Osteoblast (primary cell): ENCODE results near the gene LIF. TPM values are rescaled to one million over a fixed set of nuclear protein-coding genes. Genes with fewer than 3 reads are reported as not detected.
A peak's percentile ranks its signal among the peaks of the same experiment; 100 is the strongest.

Experiments used
- DNase-seq: peaks from one replicate; pipeline ENCODE4 v3.0.0; 2011; ENCODE audit warnings: low spot score, mixed read lengths; ENCODE audit not compliant: insufficient read length; ENCODE audit errors: missing footprints
- H2AFZ ChIP-seq: 2 replicates; pipeline ENCODE4 v1.6.0; 2011; ENCODE audit warnings: mild to moderate bottlenecking, low read length
- H3K27ac ChIP-seq: 2 replicates; pipeline ENCODE4 v1.5.1; 2011; ENCODE audit warnings: mild to moderate bottlenecking, low read depth, low read length, moderate library complexity
- H3K27me3 ChIP-seq: 2 replicates; pipeline ENCODE4 v1.6.0; 2012; ENCODE audit warnings: mild to moderate bottlenecking, control low read depth, inconsistent platforms, low read length, moderate library complexity; ENCODE audit not compliant: insufficient read depth
- H3K36me3 ChIP-seq: 2 replicates; pipeline ENCODE4 v1.5.1; 2011; ENCODE audit warnings: mild to moderate bottlenecking, low read length, control low read depth, moderate library complexity; ENCODE audit not compliant: insufficient read depth
- H3K4me1 ChIP-seq: 2 replicates; pipeline ENCODE4 v1.5.1; 2011; ENCODE audit warnings: mild to moderate bottlenecking, low read length, control low read depth, moderate library complexity; ENCODE audit not compliant: insufficient read depth
- H3K4me2 ChIP-seq: 2 replicates; pipeline ENCODE4 v1.6.0; 2011; ENCODE audit warnings: mild to moderate bottlenecking, low read length; ENCODE audit not compliant: insufficient read depth
- H3K4me3 ChIP-seq: fragments of 200-600 bp; sonication (generic); 3 replicates; pipeline ENCODE4 v1.5.1; 2012; ENCODE audit warnings: mild to moderate bottlenecking, low read length, inconsistent platforms; ENCODE audit not compliant: insufficient read depth
- H3K79me2 ChIP-seq: 2 replicates; pipeline ENCODE4 v1.6.0; 2012; ENCODE audit warnings: mild to moderate bottlenecking, low read length, control low read depth, inconsistent platforms; ENCODE audit not compliant: insufficient read depth
- H3K9me3 ChIP-seq: 2 replicates; pipeline ENCODE4 v1.5.1; 2011; ENCODE audit warnings: low read depth, low read length, control low read depth
- H4K20me1 ChIP-seq: 2 replicates; pipeline ENCODE4 v1.6.0; 2012; ENCODE audit warnings: mild to moderate bottlenecking, low read length, control low read depth; ENCODE audit not compliant: insufficient read depth
- CTCF ChIP-seq: IDR thresholded peaks from 2 replicates; pipeline ENCODE4 v1.5.1; 2011; ENCODE audit warnings: mild to moderate bottlenecking, low read depth, low read length, moderate library complexity; ENCODE audit errors: extremely low read depth
- total RNA-seq: library from RNA; depleted of rRNA; stranded (reverse); fragments of >200 nt; gene quantifications from 2 replicates; pipeline ENCODE4 v1.2.3, GENCODE V29; 2012

LIF gene
- total RNA-seq, 1 donor, result 3.3 TPM

- Histone ChIP-seq H3K4me1 (peaks cover 44% of the 10 kb centered on the region), H3K36me3 (no peaks in the 10 kb centered on the region), H3K4me3 (peak overlapping the region; percentile 29), H3K4me2 (peak overlapping the region; percentile 54), H3K27ac (peak overlapping the region; percentile 100), H2AFZ (no peak overlapping the region), H4K20me1 (no peaks in the 10 kb centered on the region), H3K79me2 (no peaks in the 10 kb centered on the region), H3K27me3 (no peaks in the 10 kb centered on the region), H3K9me3 (no peaks in the 10 kb centered on the region)
- peak; percentile 70 for DNase-seq
- TF ChIP-seq CTCF, result no peak
These were observed 51.1 kb downstream of the LIF start for GRCh38 chr22:30195245-30196140.

- no peaks in the 10 kb centered on the region for H3K79me2 ChIP-seq
- no peaks in the 10 kb centered on the region for H3K27me3 ChIP-seq
- no peaks in the 10 kb centered on the region for H3K36me3 ChIP-seq
- H3K27ac ChIP-seq, result peak overlapping the region; percentile 100
- H2AFZ ChIP-seq, result no peak overlapping the region
- H3K9me3 ChIP-seq, result no peaks in the 10 kb centered on the region
- TF ChIP-seq CTCF, result no peak
- H3K4me3 ChIP-seq, result no peak overlapping the region
- peaks cover 47% of the 10 kb centered on the region for H3K4me1 ChIP-seq
- H3K4me2 ChIP-seq, result no peak overlapping the region
- no peaks in the 10 kb centered on the region for H4K20me1 ChIP-seq
- no peak for DNase-seq
These were observed 53.4 kb downstream of the LIF start for GRCh38 chr22:30193031-30193775.

GRCh38 chr22:30192427-30192826 is 54.1 kb downstream of the LIF start:
- DNase-seq, result no peak
- H3K4me2 ChIP-seq, result no peak overlapping the region
- no peaks in the 10 kb centered on the region for H3K79me2 ChIP-seq
- no peak for TF ChIP-seq CTCF
- no peaks in the 10 kb centered on the region for H3K27me3 ChIP-seq
- H3K4me3 ChIP-seq, result no peak overlapping the region
- no peaks in the 10 kb centered on the region for H3K36me3 ChIP-seq
- H4K20me1 ChIP-seq, result no peaks in the 10 kb centered on the region
- peak overlapping the region; percentile 100 for H3K27ac ChIP-seq
- no peaks in the 10 kb centered on the region for H3K9me3 ChIP-seq
- H3K4me1 ChIP-seq, result peaks cover 44% of the 10 kb centered on the region
- H2AFZ ChIP-seq, result no peak overlapping the region
